Measurements from ENCODE around the gene KEAP1. TPM values are rescaled to one million over a fixed set of nuclear protein-coding genes. Genes with fewer than 3 reads are reported as not detected.

KEAP1 gene
- total RNA-seq, 6 donors from 2014 or later = 34.6 to 85.1 (median 60.7) TPM

DNA sequence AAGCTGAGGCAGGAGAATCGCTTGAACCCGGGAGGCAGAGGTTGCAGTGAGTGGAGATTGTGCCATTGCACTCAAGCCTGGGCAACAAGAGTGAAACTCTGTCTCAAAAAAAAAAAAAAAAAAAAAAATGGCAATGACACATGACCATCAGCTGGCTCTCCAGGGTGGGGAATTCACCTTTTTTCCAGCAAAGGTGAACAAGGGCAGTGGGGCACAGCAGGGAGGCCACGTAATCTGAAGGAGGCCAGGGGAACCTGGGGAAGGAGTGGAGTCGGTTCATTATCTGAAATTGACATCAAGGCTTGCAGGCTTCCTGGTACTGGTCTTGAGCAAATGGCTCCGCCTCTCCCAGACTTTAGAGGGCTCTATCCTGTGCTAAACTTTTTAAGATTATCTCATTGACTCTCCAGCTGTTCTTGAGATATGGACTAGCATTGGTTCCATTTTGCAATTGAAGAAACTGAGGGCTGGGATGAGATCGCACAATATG, 28.1 kb downstream of the KEAP1 start:
- H3K27me3 ChIP-seq = no peaks in the 10 kb centered on the region
- H3K36me3 ChIP-seq = no peaks in the 10 kb centered on the region
- 55 to 57% methylated on average over 6 of the region's 6 CpGs for WGBS, 2 donors
- H3K9me3 ChIP-seq = no peaks in the 10 kb centered on the region
- no peak for TF ChIP-seq EP300 (IDR thresholded peaks at IDR 0.05)
- TF ChIP-seq POLR2A (IDR thresholded peaks at IDR 0.05) = no peak
- no peak for TF ChIP-seq POLR2AphosphoS5 (IDR thresholded peaks at IDR 0.05)
- TF ChIP-seq, protein P1, sequence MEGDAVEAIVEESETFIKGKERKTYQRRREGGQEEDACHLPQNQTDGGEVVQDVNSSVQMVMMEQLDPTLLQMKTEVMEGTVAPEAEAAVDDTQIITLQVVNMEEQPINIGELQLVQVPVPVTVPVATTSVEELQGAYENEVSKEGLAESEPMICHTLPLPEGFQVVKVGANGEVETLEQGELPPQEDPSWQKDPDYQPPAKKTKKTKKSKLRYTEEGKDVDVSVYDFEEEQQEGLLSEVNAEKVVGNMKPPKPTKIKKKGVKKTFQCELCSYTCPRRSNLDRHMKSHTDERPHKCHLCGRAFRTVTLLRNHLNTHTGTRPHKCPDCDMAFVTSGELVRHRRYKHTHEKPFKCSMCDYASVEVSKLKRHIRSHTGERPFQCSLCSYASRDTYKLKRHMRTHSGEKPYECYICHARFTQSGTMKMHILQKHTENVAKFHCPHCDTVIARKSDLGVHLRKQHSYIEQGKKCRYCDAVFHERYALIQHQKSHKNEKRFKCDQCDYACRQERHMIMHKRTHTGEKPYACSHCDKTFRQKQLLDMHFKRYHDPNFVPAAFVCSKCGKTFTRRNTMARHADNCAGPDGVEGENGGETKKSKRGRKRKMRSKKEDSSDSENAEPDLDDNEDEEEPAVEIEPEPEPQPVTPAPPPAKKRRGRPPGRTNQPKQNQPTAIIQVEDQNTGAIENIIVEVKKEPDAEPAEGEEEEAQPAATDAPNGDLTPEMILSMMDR (IDR thresholded peaks at IDR 0.05) = no peak
- no peak for ATAC-seq (ENCODE audit: low FRiP score in 2 of 2)
- no peak overlapping the region for H3K4me3 ChIP-seq
- peaks cover 5 to 16% (median 13%) of the 10 kb centered on the region in 4 donors for H3K4me1 ChIP-seq
- DNase-seq = no peak
- H3K27ac ChIP-seq = no peak overlapping the region

DNA sequence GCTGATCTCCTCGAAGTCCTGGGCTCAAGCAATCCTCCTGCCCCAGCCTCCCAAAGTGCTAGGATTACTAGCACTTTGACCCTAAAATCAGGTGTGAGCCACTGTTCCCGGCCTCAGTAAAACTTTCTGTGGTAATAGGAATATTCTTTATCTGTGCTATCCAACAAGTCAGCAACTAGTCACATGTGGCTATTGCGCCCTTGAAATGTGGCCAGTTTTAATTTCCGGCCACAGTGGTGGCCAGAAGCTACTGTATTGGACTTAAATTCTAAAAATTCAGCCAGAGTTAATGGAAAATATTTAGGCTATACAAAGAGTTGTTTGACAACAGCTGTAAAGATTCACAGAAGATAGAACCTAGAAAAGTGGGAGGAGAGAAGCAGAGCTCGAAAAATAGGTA, 30.0 kb downstream of the KEAP1 start:
- no peaks in the 10 kb centered on the region for H3K4me1 ChIP-seq
- no peaks in the 10 kb centered on the region for H3K9me3 ChIP-seq
- ATAC-seq (ENCODE audit: low FRiP score in 2 of 2) (no peak), DNase-seq (no peak)
- no peak for TF ChIP-seq POLR2A (IDR thresholded peaks at IDR 0.05)
- TF ChIP-seq EP300 (IDR thresholded peaks at IDR 0.05) = no peak
- TF ChIP-seq POLR2AphosphoS5 (IDR thresholded peaks at IDR 0.05) = no peak
- TF ChIP-seq, protein P1 (IDR thresholded peaks at IDR 0.05) = no peak
- no peak overlapping the region for H3K27ac ChIP-seq
- H3K36me3 ChIP-seq = no peaks in the 10 kb centered on the region
- 77 to 84% methylated on average over 5 of the region's 5 CpGs for WGBS, 2 donors
- no peaks in the 10 kb centered on the region for H3K27me3 ChIP-seq
- H3K4me3 ChIP-seq = no peak overlapping the region

DNA sequence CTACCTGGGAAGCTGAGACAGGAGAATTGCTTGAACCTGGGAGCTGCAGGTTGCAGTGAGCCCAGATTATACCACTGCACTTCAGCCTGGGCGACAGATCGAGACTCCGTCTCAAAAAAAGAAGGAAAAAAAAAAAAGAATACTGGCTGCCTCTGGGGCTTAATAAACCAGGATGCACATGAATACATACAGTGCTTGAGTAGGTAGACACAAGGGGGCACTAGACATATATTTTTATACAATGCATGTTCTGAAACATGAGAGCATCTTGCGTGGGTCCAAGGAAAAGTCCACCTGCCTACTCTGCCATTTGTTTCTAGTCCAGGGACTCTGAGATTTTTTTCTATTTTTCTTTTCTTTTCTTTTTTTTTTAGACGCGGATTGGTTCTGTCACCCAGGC, 31.2 kb downstream of the KEAP1 start:
- TF ChIP-seq, protein P1 (IDR thresholded peaks at IDR 0.05) = no peak
- no peak for TF ChIP-seq POLR2AphosphoS5 (IDR thresholded peaks at IDR 0.05)
- TF ChIP-seq EP300 (IDR thresholded peaks at IDR 0.05) = no peak
- TF ChIP-seq POLR2A (IDR thresholded peaks at IDR 0.05) = no peak
- Histone ChIP-seq H3K27ac (no peak overlapping the region), H3K27me3 (no peaks in the 10 kb centered on the region), H3K9me3 (no peaks in the 10 kb centered on the region), H3K4me3 (no peak overlapping the region), H3K4me1 (no peaks in the 10 kb centered on the region), H3K36me3 (peaks cover 0 to 12% (median 6%) of the 10 kb centered on the region in 4 donors)
- no peak for ATAC-seq (ENCODE audit: low FRiP score in 2 of 2)
- 48 to 58% methylated on average over 6 of the region's 6 CpGs for WGBS, 2 donors
- no peak for DNase-seq

DNA sequence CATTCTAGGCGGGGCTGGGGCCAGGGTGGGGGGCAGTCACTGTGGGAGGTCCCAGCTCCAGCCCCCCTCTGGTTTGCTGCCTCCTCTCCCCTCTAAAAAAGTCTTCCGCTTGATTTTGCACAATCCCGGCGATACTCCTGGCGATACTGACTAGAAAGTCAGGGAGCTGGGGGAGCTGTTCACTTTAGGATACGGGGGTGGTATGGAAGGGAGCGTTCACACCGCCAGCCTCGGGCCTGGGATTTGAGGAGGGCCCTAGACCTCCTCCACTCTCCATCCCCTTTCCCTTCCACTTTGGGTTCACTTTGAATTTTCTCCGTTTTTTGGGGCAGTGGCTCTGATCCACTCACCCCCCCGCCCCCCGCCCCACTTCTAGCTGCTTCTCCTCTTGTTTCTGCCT, 35.0 kb downstream of the KEAP1 start:
- H3K27me3 ChIP-seq = no peaks in the 10 kb centered on the region
- no peak for TF ChIP-seq POLR2A (IDR thresholded peaks at IDR 0.05)
- TF ChIP-seq, protein P1 (IDR thresholded peaks at IDR 0.05) = no peak
- no peak for TF ChIP-seq EP300 (IDR thresholded peaks at IDR 0.05)
- TF ChIP-seq POLR2AphosphoS5 (IDR thresholded peaks at IDR 0.05) = no peak
- ATAC-seq (ENCODE audit: low FRiP score in 2 of 2) = no peak
- H3K36me3 ChIP-seq = peaks cover 0 to 34% (median 25%) of the 10 kb centered on the region in 4 donors
- H3K4me3 ChIP-seq = no peak overlapping the region
- H3K4me1 ChIP-seq = no peaks in the 10 kb centered on the region
- H3K9me3 ChIP-seq = no peaks in the 10 kb centered on the region
- H3K27ac ChIP-seq = no peak overlapping the region
- DNase-seq = no peak
- 89 to 93% methylated on average over 12 of the region's 12 CpGs for WGBS, 2 donors

DNA sequence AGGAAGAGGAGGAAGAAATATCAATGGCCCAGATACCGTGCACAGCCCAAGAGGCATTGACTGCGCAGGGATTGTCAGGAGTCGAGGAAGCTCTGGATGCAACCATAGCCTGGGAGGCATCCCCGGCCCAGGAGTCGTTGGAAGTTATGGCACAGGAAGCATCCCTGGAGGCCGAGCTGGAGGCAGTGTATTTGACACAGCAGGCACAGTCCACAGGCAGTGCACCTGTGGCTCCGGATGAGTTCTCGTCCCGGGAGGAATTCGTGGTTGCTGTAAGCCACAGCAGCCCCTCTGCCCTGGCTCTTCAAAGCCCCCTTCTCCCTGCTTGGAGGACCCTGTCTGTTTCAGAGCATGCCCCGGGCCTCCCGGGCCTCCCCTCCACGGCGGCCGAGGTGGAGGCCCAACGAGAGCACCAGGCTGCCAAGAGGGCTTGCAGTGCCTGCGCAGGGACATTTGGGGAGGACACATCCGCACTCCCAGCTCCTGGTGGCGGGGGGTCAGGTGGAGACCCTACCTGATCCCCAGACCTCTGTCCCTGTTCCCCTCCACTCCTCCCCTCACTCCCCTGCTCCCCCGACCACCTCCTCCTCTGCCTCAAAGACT, 36.0 kb downstream of the KEAP1 start:
- H3K4me1 ChIP-seq = no peaks in the 10 kb centered on the region
- no peaks in the 10 kb centered on the region for H3K9me3 ChIP-seq
- H3K27me3 ChIP-seq = no peaks in the 10 kb centered on the region
- TF ChIP-seq EP300 (IDR thresholded peaks at IDR 0.05) (no peak), POLR2AphosphoS5 (IDR thresholded peaks at IDR 0.05) (no peak), POLR2A (IDR thresholded peaks at IDR 0.05) (no peak)
- TF ChIP-seq, protein P1 (IDR thresholded peaks at IDR 0.05) = no peak
- peaks cover 0 to 39% (median 25%) of the 10 kb centered on the region in 4 donors for H3K36me3 ChIP-seq
- DNase-seq (peak in 1 of 2 donors; percentile 52), ATAC-seq (ENCODE audit: low FRiP score in 2 of 2) (peak in 1 of 2 donors; percentile 17)
- 89 to 95% methylated on average over 7 to 19 of the region's 20 CpGs for WGBS, 2 donors
- no peak overlapping the region for H3K27ac ChIP-seq
- no peak overlapping the region for H3K4me3 ChIP-seq

All from upper lobe of left lung (tissue), 6 donors.